GM21360 (cell line): ENCODE data around the gene MCRS1.
A peak's percentile ranks its signal among the peaks of the same experiment; 100 is the strongest.
"Not testable (repeated sequence)": the region's sequence is repeated elsewhere in the genome, so short reads cannot be mapped to it uniquely, and the experiment has no call there.

Experiments
- ATAC-seq: cut with Tn5 transposase; IDR thresholded peaks from one replicate; pipeline ENCODE4 v1.9.1; 2021; ENCODE audit warnings: mild to moderate bottlenecking, moderate library complexity; ENCODE audit not compliant: unreplicated experiment

Gene MCRS1

GRCh38 chr12:49541911-49542505 is 25.9 kb downstream of the MCRS1 start:
- ATAC-seq = no peak

- ATAC-seq = no peak
Observed at GRCh38 chr12:49541140-49541861, 26.6 kb downstream of the MCRS1 start.

GRCh38 chr12:49540229-49541139 is 27.5 kb downstream of the MCRS1 start:
- ATAC-seq = no peak

GRCh38 chr12:49539406-49540228 is 28.3 kb downstream of the MCRS1 start:
- ATAC-seq = no peak

GRCh38 chr12:49538510-49539403 is 29.2 kb downstream of the MCRS1 start, which contains the start of gene KCNH3:
TSS of gene KCNH3 (plus strand) at chr12:49539030. CDS start at chr12:49539417, 387 bp downstream.
- ATAC-seq = peak; percentile 49

GRCh38 chr12:49537752-49538509 is 30.0 kb downstream of the MCRS1 start:
- ATAC-seq = no peak

GRCh38 chr12:49537231-49537751 is 30.7 kb downstream of the MCRS1 start:
- ATAC-seq = no peak

GRCh38 chr12:49536526-49537071 is 31.3 kb downstream of the MCRS1 start:
- ATAC-seq = no peak

- no peak for ATAC-seq
Observed at GRCh38 chr12:49535921-49536525, 31.9 kb downstream of the MCRS1 start.

GRCh38 chr12:49534731-49535278 is 33.1 kb downstream of the MCRS1 start:
- ATAC-seq = no peak

GRCh38 chr12:49534122-49534521 is 33.8 kb downstream of the MCRS1 start:
- not testable (repeated sequence) for ATAC-seq

- ATAC-seq = no peak
Observed at GRCh38 chr12:49533331-49533730, 34.6 kb downstream of the MCRS1 start.

GRCh38 chr12:49531745-49532144 is 36.2 kb downstream of the MCRS1 start:
- ATAC-seq = no peak

GRCh38 chr12:49529414-49529813 is 38.5 kb downstream of the MCRS1 start:
- no peak for ATAC-seq

- ATAC-seq = no peak
Observed at GRCh38 chr12:49527361-49528130, 40.4 kb downstream of the MCRS1 start.

GRCh38 chr12:49525942-49526341 is 42.0 kb downstream of the MCRS1 start:
- ATAC-seq = no peak
